HL-60 (cell line): ENCODE data around the gene FPR1.
A peak's percentile ranks its signal among the peaks of the same experiment; 100 is the strongest.

Experiments used
- DNase-seq, 2 experiments: peaks; one replicate each; pipeline ENCODE4 v3.0.0-alpha.2; 2010 to 2020; ENCODE audit warnings: low read depth in 1 of 2, low spot score in 1 of 2
- H3K27ac ChIP-seq: fragments of 250-450 bp; sonication (Bioruptor Pico); replicated peaks from 2 replicates; pipeline ENCODE4 v1.5.1; 2020; ENCODE audit warnings: mild to moderate bottlenecking, moderate library complexity
- H3K27me3 ChIP-seq: fragments of 250-450 bp; sonication (Bioruptor Pico); 2 replicates; pipeline ENCODE4 v1.5.1; 2021; ENCODE audit warnings: mild to moderate bottlenecking, moderate library complexity; ENCODE audit not compliant: insufficient read depth, poor library complexity, severe bottlenecking
- H3K4me3 ChIP-seq: replicated peaks from 2 replicates; pipeline ENCODE4 v1.5.1; 2011; ENCODE audit warnings: mild to moderate bottlenecking, control low read depth, low read length; ENCODE audit not compliant: insufficient read depth
- CTCF ChIP-seq: IDR thresholded peaks from one replicate; pipeline ENCODE4 v1.5.1; 2011; ENCODE audit warnings: low read length, control low read depth, inconsistent platforms; ENCODE audit not compliant: insufficient read depth
- GABPA ChIP-seq: IDR thresholded peaks from 2 replicates; pipeline ENCODE4 v1.6.1; 2012; ENCODE audit warnings: low read depth
- POLR2AphosphoS5 ChIP-seq: IDR thresholded peaks from 2 replicates; pipeline ENCODE4 v1.6.1; 2012; ENCODE audit warnings: low read depth
- REST ChIP-seq: IDR thresholded peaks from 2 replicates; pipeline ENCODE4 v1.6.1; 2012; ENCODE audit warnings: low read depth; ENCODE audit not compliant: insufficient replicate concordance
- SPI1 ChIP-seq: IDR thresholded peaks from 2 replicates; pipeline ENCODE4 v1.6.1; 2012; ENCODE audit warnings: low read depth, mild to moderate bottlenecking, borderline replicate concordance

The FPR1 gene

GRCh38 chr19:51712461-51713081, 39.1 kb downstream of the FPR1 start:
- no peak overlapping the region for H3K27ac ChIP-seq
- TF ChIP-seq POLR2AphosphoS5 (no peak), CTCF (peak; percentile 36)
- no peaks in the 10 kb centered on the region for H3K27me3 ChIP-seq
- H3K4me3 ChIP-seq: no peak overlapping the region
- DNase-seq: peak in 1 of 2 experiments; percentile 52

GRCh38 chr19:51711702-51712101, 40.0 kb downstream of the FPR1 start:
- Histone ChIP-seq H3K27me3 (no peaks in the 10 kb centered on the region), H3K4me3 (no peak overlapping the region), H3K27ac (no peak overlapping the region)
- TF ChIP-seq REST (no peak), GABPA (no peak), POLR2AphosphoS5 (no peak), SPI1 (peak; percentile 54; the same call in 1 of the 2 replicates), CTCF (no peak)
- DNase-seq: no peak

GRCh38 chr19:51710163-51710562, 41.5 kb downstream of the FPR1 start:
- Histone ChIP-seq H3K4me3 (no peak overlapping the region), H3K27me3 (no peaks in the 10 kb centered on the region), H3K27ac (no peak overlapping the region)
- no peak for TF ChIP-seq SPI1
- TF ChIP-seq GABPA: no peak
- TF ChIP-seq POLR2AphosphoS5: no peak
- no peak for TF ChIP-seq CTCF
- no peak for TF ChIP-seq REST
- DNase-seq: no peak

GRCh38 chr19:51709575-51709974, 42.1 kb downstream of the FPR1 start:
- Histone ChIP-seq H3K4me3 (no peak overlapping the region), H3K27me3 (no peaks in the 10 kb centered on the region), H3K27ac (no peak overlapping the region)
- TF ChIP-seq SPI1 (no peak), POLR2AphosphoS5 (no peak), REST (no peak), CTCF (no peak), GABPA (no peak)
- no peak for DNase-seq
